ENCODE results near the gene KRTAP2-3. TPM values are rescaled to one million over a fixed set of nuclear protein-coding genes. Genes with fewer than 3 reads are reported as not detected.

KRTAP2-3 gene
- total RNA-seq, 3 donors from 2014 or later, result not detected

- Histone ChIP-seq H3K9me3 (no peaks in the 10 kb centered on the region), H3K36me3 (ENCODE audit: low read depth) (no peaks in the 10 kb centered on the region), H3K4me3 (no peak overlapping the region), H3K4me1 (ENCODE audit: low read depth) (no peaks in the 10 kb centered on the region)
- TF ChIP-seq, protein P1, sequence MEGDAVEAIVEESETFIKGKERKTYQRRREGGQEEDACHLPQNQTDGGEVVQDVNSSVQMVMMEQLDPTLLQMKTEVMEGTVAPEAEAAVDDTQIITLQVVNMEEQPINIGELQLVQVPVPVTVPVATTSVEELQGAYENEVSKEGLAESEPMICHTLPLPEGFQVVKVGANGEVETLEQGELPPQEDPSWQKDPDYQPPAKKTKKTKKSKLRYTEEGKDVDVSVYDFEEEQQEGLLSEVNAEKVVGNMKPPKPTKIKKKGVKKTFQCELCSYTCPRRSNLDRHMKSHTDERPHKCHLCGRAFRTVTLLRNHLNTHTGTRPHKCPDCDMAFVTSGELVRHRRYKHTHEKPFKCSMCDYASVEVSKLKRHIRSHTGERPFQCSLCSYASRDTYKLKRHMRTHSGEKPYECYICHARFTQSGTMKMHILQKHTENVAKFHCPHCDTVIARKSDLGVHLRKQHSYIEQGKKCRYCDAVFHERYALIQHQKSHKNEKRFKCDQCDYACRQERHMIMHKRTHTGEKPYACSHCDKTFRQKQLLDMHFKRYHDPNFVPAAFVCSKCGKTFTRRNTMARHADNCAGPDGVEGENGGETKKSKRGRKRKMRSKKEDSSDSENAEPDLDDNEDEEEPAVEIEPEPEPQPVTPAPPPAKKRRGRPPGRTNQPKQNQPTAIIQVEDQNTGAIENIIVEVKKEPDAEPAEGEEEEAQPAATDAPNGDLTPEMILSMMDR (IDR thresholded peaks at IDR 0.05), result no peak
- no peak for DNase-seq
- no peak for ATAC-seq
- intact Hi-C loops (cut with DNase I, micrococcal nuclease), result no loop called here
These were observed 47.4 kb downstream of the KRTAP2-3 start for GRCh38 chr17:41012326-41013120.

- TF ChIP-seq, protein P1 (IDR thresholded peaks at IDR 0.05), result no peak
- Histone ChIP-seq H3K4me1 (ENCODE audit: low read depth) (no peaks in the 10 kb centered on the region), H3K9me3 (no peaks in the 10 kb centered on the region), H3K36me3 (ENCODE audit: low read depth) (no peaks in the 10 kb centered on the region), H3K4me3 (no peak overlapping the region)
- intact Hi-C loops (cut with DNase I, micrococcal nuclease), result no loop called here
- ATAC-seq, result no peak
- no peak for DNase-seq
These were observed 49.5 kb downstream of the KRTAP2-3 start for GRCh38 chr17:41010441-41010840.

DNA sequence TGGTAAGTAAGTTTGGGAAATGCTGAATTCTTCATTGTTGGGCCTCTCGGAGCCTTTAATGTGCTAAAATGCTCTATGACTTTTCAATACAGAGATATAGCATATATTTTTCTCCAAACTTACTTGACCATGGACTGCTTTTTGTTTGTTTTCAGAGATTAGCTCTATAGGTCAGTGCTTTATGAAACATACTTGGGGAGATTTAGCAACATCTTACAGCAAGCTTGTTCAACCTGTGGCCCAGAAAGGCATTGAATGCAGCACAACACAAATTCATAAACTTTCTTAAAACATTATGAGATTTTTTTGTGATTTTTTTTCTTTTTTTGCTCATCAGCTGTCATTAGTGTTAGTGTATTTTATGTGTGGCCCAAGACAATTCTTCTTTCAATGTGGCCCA, 50.0 kb downstream of the KRTAP2-3 start:
- ATAC-seq, result no peak
- no peaks in the 10 kb centered on the region for H3K4me1 ChIP-seq (ENCODE audit: low read depth)
- no peaks in the 10 kb centered on the region for H3K9me3 ChIP-seq
- no peak overlapping the region for H3K4me3 ChIP-seq
- DNase-seq, result no peak
- intact Hi-C loops (cut with DNase I, micrococcal nuclease), result no loop called here
- TF ChIP-seq, protein P1 (IDR thresholded peaks at IDR 0.05), result no peak
- no peaks in the 10 kb centered on the region for H3K36me3 ChIP-seq (ENCODE audit: low read depth)

DNA sequence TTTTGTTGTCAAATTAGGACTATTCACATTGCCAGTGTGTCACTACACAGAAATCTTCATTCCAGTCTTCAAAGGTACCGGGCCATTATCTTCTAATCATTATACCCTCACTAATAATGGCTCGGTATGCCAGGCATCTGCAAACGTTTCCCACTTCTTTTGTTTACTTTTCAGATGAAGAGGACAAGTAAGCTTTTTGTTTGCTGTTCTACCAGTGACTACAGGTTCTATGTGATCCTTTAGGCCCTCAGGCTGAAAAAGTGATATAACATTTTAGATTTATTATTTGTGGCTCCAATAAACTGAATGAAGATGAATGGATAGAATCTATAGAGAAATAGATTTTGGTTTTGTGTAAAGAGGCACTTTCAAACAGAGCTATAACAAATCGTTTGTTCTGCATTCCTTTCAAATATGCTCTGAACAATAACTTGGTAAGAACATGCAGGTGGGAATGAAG, 50.6 kb downstream of the KRTAP2-3 start:
- Histone ChIP-seq H3K4me1 (ENCODE audit: low read depth) (no peaks in the 10 kb centered on the region), H3K4me3 (no peak overlapping the region), H3K36me3 (ENCODE audit: low read depth) (no peaks in the 10 kb centered on the region), H3K9me3 (no peaks in the 10 kb centered on the region)
- no peak for ATAC-seq
- intact Hi-C loops (cut with DNase I, micrococcal nuclease), result no loop called here
- DNase-seq, result no peak
- TF ChIP-seq, protein P1 (IDR thresholded peaks at IDR 0.05), result no peak

Other genes with a start within 250 kb of the KRTAP2-3 start
- 10 to 100 TPM; 24.5 to 33.1 (median 26.4) TPM for gene KRT10, start 237.5 kb downstream of the KRTAP2-3 start, total RNA-seq
- gene KRT12, start 192.9 kb downstream of the KRTAP2-3 start, total RNA-seq, result 1 to 10 TPM in 2 of 3 donors, under 1 TPM in 1; 0.80 to 6.0 (median 2.5) TPM
- gene KRT20, start 174.9 kb downstream of the KRTAP2-3 start, total RNA-seq, result 1,000 to 10,000 TPM in 2 of 3 donors, 100 to 1,000 TPM in 1; 553 to 1,810 (median 1,312) TPM
- under 1 TPM in 1 of 3 donors, not detected in 2; 0.53 TPM for gene KRT23, start 122.5 kb downstream of the KRTAP2-3 start, total RNA-seq
- gene KRT39, start 93.2 kb downstream of the KRTAP2-3 start, total RNA-seq, result under 1 TPM in 1 of 3 donors, not detected in 2; 0.52 TPM
- gene KRT40, start 75.8 kb downstream of the KRTAP2-3 start, total RNA-seq, result under 1 TPM in 1 of 3 donors, not detected in 2; 0.22 TPM
- not detected for gene KRTAP3-3, start 66.0 kb downstream of the KRTAP2-3 start, total RNA-seq
- gene KRTAP3-2, start 60.2 kb downstream of the KRTAP2-3 start, total RNA-seq, result not detected
- gene KRTAP3-1, start 51.0 kb downstream of the KRTAP2-3 start, total RNA-seq, result not detected
- not detected for gene KRTAP1-5, start 32.9 kb downstream of the KRTAP2-3 start, total RNA-seq
- not detected for gene KRTAP1-4, start 29.9 kb downstream of the KRTAP2-3 start, total RNA-seq
- gene KRTAP1-3, start 25.2 kb downstream of the KRTAP2-3 start, total RNA-seq, result not detected
- gene KRTAP1-1, start 18.7 kb downstream of the KRTAP2-3 start, total RNA-seq, result not detected
- gene KRTAP2-1, start 12.8 kb downstream of the KRTAP2-3 start, total RNA-seq, result not detected
- gene KRTAP2-2, start 4.9 kb downstream of the KRTAP2-3 start, total RNA-seq, result not detected
- gene KRTAP2-4, start 5.8 kb upstream of the KRTAP2-3 start, total RNA-seq, result not detected
- not detected for gene KRTAP4-7, start 24.0 kb upstream of the KRTAP2-3 start, total RNA-seq
- not detected for gene KRTAP4-8, start 38.0 kb upstream of the KRTAP2-3 start, total RNA-seq
- not detected for gene KRTAP4-16, start 42.1 kb upstream of the KRTAP2-3 start, total RNA-seq
- not detected for gene KRTAP4-9, start 45.3 kb upstream of the KRTAP2-3 start, total RNA-seq
- gene KRTAP4-11, start 58.3 kb upstream of the KRTAP2-3 start, total RNA-seq, result not detected
- not detected for gene KRTAP4-12, start 64.1 kb upstream of the KRTAP2-3 start, total RNA-seq
- gene KRTAP4-6, start 80.4 kb upstream of the KRTAP2-3 start, total RNA-seq, result not detected
- gene KRTAP4-5, start 89.7 kb upstream of the KRTAP2-3 start, total RNA-seq, result not detected
- gene KRTAP4-4, start 100.6 kb upstream of the KRTAP2-3 start, total RNA-seq, result not detected
- not detected for gene KRTAP4-3, start 108.1 kb upstream of the KRTAP2-3 start, total RNA-seq
- not detected for gene KRTAP4-2, start 118.1 kb upstream of the KRTAP2-3 start, total RNA-seq
- under 1 TPM in 1 of 3 donors, not detected in 2; 0.84 TPM for gene KRTAP4-1, start 124.8 kb upstream of the KRTAP2-3 start, total RNA-seq
- not detected for gene KRTAP9-1, start 129.8 kb upstream of the KRTAP2-3 start, total RNA-seq
- gene KRTAP9-2, start 166.5 kb upstream of the KRTAP2-3 start, total RNA-seq, result not detected
- gene KRTAP9-3, start 172.3 kb upstream of the KRTAP2-3 start, total RNA-seq, result not detected
- not detected for gene KRTAP9-8, start 177.9 kb upstream of the KRTAP2-3 start, total RNA-seq
- gene KRTAP9-4, start 189.6 kb upstream of the KRTAP2-3 start, total RNA-seq, result not detected
- not detected for gene KRTAP9-9, start 195.3 kb upstream of the KRTAP2-3 start, total RNA-seq
- not detected for gene KRTAP9-6, start 205.3 kb upstream of the KRTAP2-3 start, total RNA-seq
- not detected for gene KRTAP9-7, start 215.6 kb upstream of the KRTAP2-3 start, total RNA-seq
- not detected for gene KRTAP29-1, start 242.7 kb upstream of the KRTAP2-3 start, total RNA-seq
- not detected for gene KRTAP16-1, start 249.2 kb upstream of the KRTAP2-3 start, total RNA-seq

All from mucosa of descending colon (tissue), 3 donors.